Keratinocyte (primary cell): ENCODE results near the gene TSPAN11.

Experiments used
- CTCF ChIP-seq, 3 experiments: IDR thresholded peaks in 1 of 3; conservative IDR thresholded peaks in 1 of 3; optimal IDR thresholded peaks in 1 of 3; 2 replicates in 2 of 3; 3 replicates in 1 of 3; pipeline versions ENCODE3 to v1.5.1; 2011; ENCODE audit warnings: low read length in 3 of 3, mild to moderate bottlenecking in 3 of 3, moderate library complexity in 2 of 3, control low read depth in 1 of 3, inconsistent platforms in 1 of 3; ENCODE audit not compliant: insufficient read depth in 2 of 3; ENCODE audit errors: extremely low read depth in 1 of 3
- EZH2 ChIP-seq: IDR thresholded peaks from one replicate; pipeline ENCODE4 v1.6.1; 2012; ENCODE audit warnings: inconsistent platforms, mild to moderate bottlenecking, low read length, moderate library complexity

GRCh38 chr12:30936036-30936435 is 9.5 kb downstream of the TSPAN11 start:
- no peak for TF ChIP-seq CTCF (optimal IDR thresholded peaks at IDR 0.05 in 1 of 3, IDR thresholded peaks at IDR 0.05 in 1 of 3, conservative IDR thresholded peaks at IDR 0.05 in 1 of 3; ENCODE audit: extremely low read depth in 1 of 3, insufficient read depth in 2 of 3, low read length in 3 of 3)
- no peak for TF ChIP-seq EZH2
